GM12801 (cell line): ENCODE data around the gene CELF3.

Experiments used
- CTCF ChIP-seq: IDR thresholded peaks from one replicate; pipeline ENCODE4 v1.5.1; 2011; ENCODE audit warnings: control low read depth; ENCODE audit not compliant: insufficient read length; ENCODE audit errors: extremely low read depth

The CELF3 gene

GRCh38 chr1:151668090-151668489 lies 48.5 kb downstream of the CELF3 start:
- no peak for TF ChIP-seq CTCF

- no peak for TF ChIP-seq CTCF
These were observed 54.9 kb downstream of the CELF3 start for GRCh38 chr1:151661751-151662150.

GRCh38 chr1:151655371-151655770 lies 61.2 kb downstream of the CELF3 start:
- no peak for TF ChIP-seq CTCF

- no peak for TF ChIP-seq CTCF
These were observed 63.2 kb downstream of the CELF3 start for GRCh38 chr1:151653397-151653796.
